PFSK-1 (cell line): Measurements from ENCODE around the gene GRIN2A.

Experiments
- FOXP2 ChIP-seq: optimal IDR thresholded peaks from 2 replicates; pipeline ENCODE3; 2011; ENCODE audit warnings: borderline replicate concordance, control low read depth, inconsistent platforms; ENCODE audit not compliant: insufficient read depth; ENCODE audit errors: extremely low read length, extremely low read depth
- POLR2AphosphoS5 ChIP-seq: IDR thresholded peaks from 2 replicates; pipeline ENCODE4 v1.6.1; 2012; ENCODE audit warnings: low read depth, mild to moderate bottlenecking, control low read depth, low read length, moderate library complexity
- SIN3A ChIP-seq: IDR thresholded peaks from 2 replicates; pipeline ENCODE4 v1.6.1; 2012; ENCODE audit warnings: mild to moderate bottlenecking, low read length, moderate library complexity, borderline replicate concordance; ENCODE audit not compliant: insufficient read depth
- TAF1 ChIP-seq: IDR thresholded peaks from 2 replicates; pipeline ENCODE4 v1.6.1; 2012; ENCODE audit warnings: low read length, control low read depth, borderline replicate concordance; ENCODE audit not compliant: insufficient read depth
- TF ChIP-seq, protein P1 (sequence below), 2 experiments: IDR thresholded peaks; 2 replicates each; pipeline versions ENCODE4 v1.6.1 to v1.8.0; 2011 to 2012; ENCODE audit warnings: low read depth in 2 of 2, low read length in 2 of 2, control low read depth in 1 of 2, inconsistent platforms in 1 of 2, mild to moderate bottlenecking in 1 of 2, moderate library complexity in 1 of 2; ENCODE audit not compliant: insufficient read depth in 1 of 2

GRIN2A gene

DNA sequence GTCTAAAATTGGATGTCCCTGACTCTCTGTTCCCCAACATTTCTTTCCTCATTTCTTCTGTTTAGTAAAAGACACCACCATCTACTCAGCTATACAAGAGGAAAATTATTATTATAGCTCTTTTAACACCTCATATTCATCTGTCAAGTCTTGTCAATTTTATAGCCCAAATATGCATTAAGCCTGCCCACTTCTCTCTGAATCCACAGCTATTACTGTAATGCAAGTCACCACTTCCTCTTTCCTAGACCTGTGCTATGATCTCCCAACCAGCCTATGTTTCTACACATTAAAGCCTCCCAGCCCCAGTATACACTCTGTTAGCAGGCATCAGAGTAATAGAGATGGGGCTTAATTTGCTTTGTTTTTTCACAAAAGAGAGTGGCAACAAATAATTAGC is 252.9 kb downstream of the GRIN2A start:
- TF ChIP-seq, protein P1, sequence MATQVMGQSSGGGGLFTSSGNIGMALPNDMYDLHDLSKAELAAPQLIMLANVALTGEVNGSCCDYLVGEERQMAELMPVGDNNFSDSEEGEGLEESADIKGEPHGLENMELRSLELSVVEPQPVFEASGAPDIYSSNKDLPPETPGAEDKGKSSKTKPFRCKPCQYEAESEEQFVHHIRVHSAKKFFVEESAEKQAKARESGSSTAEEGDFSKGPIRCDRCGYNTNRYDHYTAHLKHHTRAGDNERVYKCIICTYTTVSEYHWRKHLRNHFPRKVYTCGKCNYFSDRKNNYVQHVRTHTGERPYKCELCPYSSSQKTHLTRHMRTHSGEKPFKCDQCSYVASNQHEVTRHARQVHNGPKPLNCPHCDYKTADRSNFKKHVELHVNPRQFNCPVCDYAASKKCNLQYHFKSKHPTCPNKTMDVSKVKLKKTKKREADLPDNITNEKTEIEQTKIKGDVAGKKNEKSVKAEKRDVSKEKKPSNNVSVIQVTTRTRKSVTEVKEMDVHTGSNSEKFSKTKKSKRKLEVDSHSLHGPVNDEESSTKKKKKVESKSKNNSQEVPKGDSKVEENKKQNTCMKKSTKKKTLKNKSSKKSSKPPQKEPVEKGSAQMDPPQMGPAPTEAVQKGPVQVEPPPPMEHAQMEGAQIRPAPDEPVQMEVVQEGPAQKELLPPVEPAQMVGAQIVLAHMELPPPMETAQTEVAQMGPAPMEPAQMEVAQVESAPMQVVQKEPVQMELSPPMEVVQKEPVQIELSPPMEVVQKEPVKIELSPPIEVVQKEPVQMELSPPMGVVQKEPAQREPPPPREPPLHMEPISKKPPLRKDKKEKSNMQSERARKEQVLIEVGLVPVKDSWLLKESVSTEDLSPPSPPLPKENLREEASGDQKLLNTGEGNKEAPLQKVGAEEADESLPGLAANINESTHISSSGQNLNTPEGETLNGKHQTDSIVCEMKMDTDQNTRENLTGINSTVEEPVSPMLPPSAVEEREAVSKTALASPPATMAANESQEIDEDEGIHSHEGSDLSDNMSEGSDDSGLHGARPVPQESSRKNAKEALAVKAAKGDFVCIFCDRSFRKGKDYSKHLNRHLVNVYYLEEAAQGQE (IDR thresholded peaks at IDR 0.05; ENCODE audit: insufficient read depth in 1 of 2, low read depth in 2 of 2, low read length in 2 of 2): no peak
- TF ChIP-seq POLR2AphosphoS5 (no peak), FOXP2 (no peak)

DNA sequence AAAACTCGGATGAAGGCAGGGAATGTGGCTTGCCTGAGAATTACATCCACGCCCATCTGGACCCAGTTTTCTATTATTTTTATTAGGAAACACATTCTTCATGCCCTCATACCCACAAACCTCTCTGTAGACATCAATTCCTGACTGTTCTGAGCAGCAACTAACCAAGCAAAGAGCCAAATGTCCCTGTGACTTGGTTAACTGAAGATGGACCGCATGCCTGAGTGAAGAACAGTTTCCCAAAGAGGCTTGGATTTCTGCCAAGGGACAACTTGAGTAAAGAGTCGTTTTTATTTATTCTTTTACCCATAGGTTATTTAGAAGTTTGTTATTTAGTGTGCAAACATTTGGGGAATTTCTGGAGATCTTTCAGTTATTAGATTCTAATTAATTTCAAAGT is 259.8 kb downstream of the GRIN2A start:
- TF ChIP-seq SIN3A: no peak
- TF ChIP-seq FOXP2: no peak
- no peak for TF ChIP-seq POLR2AphosphoS5
- TF ChIP-seq TAF1: no peak
- TF ChIP-seq, protein P1 (IDR thresholded peaks at IDR 0.05; ENCODE audit: insufficient read depth in 1 of 2, low read depth in 2 of 2, low read length in 2 of 2): no peak

DNA sequence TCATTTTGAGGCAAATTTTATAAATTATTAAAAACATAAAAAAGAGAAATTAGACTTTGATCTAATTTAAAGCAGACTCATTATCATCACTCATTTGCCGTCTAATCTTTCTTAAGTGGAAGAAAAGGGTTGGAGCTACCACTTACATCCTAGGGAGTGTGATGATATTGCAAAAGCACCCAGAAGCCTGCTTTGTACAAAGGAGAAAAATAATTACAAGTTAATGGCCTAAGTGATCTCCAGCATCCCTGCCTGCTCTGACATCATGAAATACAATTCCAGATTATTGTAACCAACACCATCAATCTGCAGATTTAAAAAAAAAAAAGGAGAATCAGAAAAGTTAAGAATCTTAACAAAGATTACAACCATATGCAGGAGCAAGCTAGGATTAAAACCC is 260.2 kb downstream of the GRIN2A start:
- TF ChIP-seq, protein P1 (IDR thresholded peaks at IDR 0.05; ENCODE audit: insufficient read depth in 1 of 2, low read depth in 2 of 2, low read length in 2 of 2): no peak
- TF ChIP-seq FOXP2 (no peak), TAF1 (no peak)

DNA sequence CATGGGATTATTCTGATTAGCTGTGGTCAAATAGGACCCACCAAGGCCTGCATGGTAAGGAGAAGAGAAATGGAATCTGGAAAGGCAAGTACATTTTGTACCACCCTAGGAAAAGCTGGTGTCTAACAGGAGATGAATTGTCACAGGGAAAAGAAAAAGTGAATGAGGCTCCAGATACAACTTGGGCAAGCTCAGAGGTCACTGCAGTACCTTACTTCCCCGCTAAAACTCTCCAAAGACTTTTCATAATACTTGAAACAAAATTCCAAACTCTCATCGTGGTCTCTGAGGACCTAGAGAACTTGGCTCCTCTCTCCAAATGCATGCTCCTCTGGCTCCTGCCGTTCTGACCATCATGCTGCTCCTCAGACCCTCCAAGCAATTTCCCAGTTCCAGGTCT is 262.8 kb downstream of the GRIN2A start:
- TF ChIP-seq, protein P1 (IDR thresholded peaks at IDR 0.05; ENCODE audit: insufficient read depth in 1 of 2, low read depth in 2 of 2, low read length in 2 of 2): no peak
- TF ChIP-seq SIN3A: no peak
- TF ChIP-seq POLR2AphosphoS5: no peak
- TF ChIP-seq TAF1: no peak
- TF ChIP-seq FOXP2: no peak

DNA sequence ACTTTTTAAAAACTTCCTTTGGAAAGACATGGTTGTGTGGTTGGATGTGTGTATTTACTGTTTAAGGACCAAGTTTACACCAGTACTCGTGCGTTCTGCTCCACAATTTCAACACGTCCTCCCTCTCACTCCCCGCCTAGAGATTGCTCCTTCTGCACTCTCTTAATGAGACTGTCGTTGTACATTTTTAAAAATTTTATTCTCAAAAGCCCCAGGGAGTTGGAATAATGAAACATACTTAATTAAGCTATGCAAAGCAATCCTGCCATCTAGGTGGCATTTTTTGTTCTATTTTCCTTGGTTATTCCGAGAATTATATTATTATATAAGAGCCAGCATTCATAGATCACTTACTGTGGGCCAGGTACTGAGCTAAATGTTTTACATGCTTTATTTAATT is 264.5 kb downstream of the GRIN2A start:
- TF ChIP-seq POLR2AphosphoS5 (no peak), TAF1 (no peak), SIN3A (no peak), FOXP2 (no peak)
- TF ChIP-seq, protein P1 (IDR thresholded peaks at IDR 0.05; ENCODE audit: insufficient read depth in 1 of 2, low read depth in 2 of 2, low read length in 2 of 2): no peak
